ENCODE data around the gene SLC5A5.

GRCh38 chr19:17855280-17856152 lies 16.2 kb upstream of the SLC5A5 start:
- TF ChIP-seq TARDBP (IDR thresholded peaks at IDR 0.05) (no peak), ELF4 (IDR thresholded peaks at IDR 0.05) (no peak), NFRKB (IDR thresholded peaks at IDR 0.05) (no peak), FOXK2 (IDR thresholded peaks at IDR 0.05) (no peak), SP1 (IDR thresholded peaks at IDR 0.05) (no peak), SUZ12 (IDR thresholded peaks at IDR 0.05) (no peak), FOXM1 (IDR thresholded peaks at IDR 0.05; ENCODE audit: borderline replicate concordance) (no peak)

All from HEK293T (cell line).